ENCODE results near the gene TLNRD1.
"Not testable (repeated sequence)": the region's sequence is repeated elsewhere in the genome, so short reads cannot be mapped to it uniquely, and the experiment has no call there.

TLNRD1 gene

DNA sequence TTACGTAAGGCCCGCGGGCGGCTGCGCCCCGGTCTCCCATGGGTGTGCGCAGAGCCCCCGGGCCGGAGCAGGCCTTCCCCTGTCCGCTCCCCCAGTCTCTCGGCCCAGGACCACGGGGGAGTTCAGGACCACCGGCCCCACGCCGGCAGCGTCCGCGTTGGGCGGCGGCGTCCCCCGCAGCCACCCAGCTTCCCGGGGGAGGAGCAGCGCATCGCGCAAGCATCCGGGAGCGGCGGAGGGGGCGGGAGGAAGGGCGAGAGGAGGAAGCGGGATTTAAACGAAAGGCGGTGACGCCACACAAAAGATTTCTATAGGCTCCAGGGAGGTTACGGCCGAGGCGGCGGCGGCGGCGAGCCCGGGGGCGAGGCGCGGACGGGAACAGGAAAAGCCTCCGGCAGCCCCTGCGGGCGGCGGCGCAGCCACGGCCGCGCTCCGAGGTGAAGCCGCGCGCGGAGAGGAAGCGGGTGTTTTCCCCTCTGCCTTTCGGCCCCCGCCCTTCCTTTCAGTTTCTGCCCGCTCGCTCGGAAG is at the start of gene TLNRD1:
TSS of gene TLNRD1 (plus strand) at position 300 of the 528 bp plus-strand sequence. CDS start 1,349 bp downstream, outside the sequence.
- in situ Hi-C loops (cut with HindIII; ENCODE audit: low sequenced_read_pairs), result no loop called here
- peak; percentile 70 for DNase-seq (ENCODE audit: low read depth)
- no peak for TF ChIP-seq CTCF (IDR thresholded peaks at IDR 0.05; ENCODE audit: low read depth, low read length, missing control alignments)
- peak within 1 kb of the TSS; percentile 77 for H3K4me3 ChIP-seq (ENCODE audit: low read depth, low read length)

DNA sequence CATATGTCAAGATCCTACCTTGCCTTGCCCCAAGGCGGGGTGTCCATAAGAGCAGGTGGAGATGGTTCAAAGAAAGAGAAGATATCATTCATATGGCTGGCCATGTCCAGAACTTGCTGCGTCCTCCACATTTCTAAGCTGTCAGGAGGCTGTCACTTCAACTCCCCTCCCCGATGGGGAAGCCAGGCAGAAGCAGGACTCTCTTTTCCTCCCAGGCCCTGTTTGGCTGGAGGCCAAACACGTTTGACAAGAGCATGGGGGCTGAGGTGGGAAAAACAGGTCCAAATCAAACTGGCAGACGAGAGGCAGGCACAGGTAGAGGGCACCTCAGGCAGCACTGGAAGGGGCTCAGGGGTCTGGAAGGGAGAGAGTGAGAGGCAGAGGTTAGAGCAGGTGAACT is 48.8 kb upstream of the TLNRD1 start:
- in situ Hi-C loops (cut with HindIII; ENCODE audit: low sequenced_read_pairs), result no loop called here

DNA sequence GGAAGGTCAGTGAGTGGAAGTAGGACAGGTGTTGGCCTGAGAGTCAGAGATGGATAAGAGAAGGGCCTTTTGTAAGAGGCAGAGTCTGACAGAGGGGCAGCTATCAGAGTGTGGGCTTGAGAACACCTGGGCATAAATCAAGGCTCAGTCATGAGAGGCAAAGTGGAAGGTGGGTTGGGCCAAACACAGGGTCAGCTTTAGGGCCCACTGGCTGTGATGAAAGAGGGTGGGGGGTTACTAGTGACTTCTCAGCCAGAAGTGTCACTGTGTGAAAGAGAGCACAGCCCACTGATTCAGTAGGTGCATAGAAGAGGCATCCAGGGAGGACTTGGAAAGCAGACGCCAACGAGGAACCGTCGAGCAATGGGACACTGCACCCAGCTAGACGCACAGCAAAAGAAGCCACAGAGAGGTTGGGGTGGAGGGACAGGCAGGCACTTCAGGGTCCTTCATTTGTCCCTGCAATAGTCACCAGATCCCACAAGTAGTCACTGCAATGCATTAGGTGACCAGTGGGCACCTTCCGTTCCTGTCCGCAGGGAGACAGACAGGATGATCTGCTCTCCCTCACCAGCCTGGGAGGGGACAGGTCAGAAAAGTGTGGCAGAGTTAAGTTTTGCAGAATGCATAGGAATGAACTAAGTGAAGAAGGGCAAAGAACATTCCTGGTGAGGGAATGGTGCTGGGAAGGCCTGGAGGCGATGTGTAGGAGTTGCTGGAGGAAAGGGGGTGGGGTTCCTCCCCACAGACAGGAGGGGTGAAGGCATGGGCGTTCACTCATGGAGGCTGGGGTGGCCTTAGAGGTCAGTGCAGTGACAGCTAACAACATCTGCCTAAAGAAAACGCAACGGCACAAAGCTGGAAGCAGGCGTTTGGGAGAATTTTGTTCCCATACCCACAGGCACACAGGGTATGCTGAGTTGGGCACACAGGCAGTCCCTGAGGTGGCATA is 47.4 kb upstream of the TLNRD1 start:
- no peak for DNase-seq (ENCODE audit: low read depth)
- no peak overlapping the region for H3K4me3 ChIP-seq (ENCODE audit: low read depth, low read length)
- in situ Hi-C loops (cut with HindIII; ENCODE audit: low sequenced_read_pairs), result no loop called here

More for the DNA sequence above, 48.8 kb upstream of the TLNRD1 start:
- no peak for TF ChIP-seq CTCF (IDR thresholded peaks at IDR 0.05; ENCODE audit: low read depth, low read length, missing control alignments)
- DNase-seq (ENCODE audit: low read depth), result no peak
- no peak overlapping the region for H3K4me3 ChIP-seq (ENCODE audit: low read depth, low read length)

DNA sequence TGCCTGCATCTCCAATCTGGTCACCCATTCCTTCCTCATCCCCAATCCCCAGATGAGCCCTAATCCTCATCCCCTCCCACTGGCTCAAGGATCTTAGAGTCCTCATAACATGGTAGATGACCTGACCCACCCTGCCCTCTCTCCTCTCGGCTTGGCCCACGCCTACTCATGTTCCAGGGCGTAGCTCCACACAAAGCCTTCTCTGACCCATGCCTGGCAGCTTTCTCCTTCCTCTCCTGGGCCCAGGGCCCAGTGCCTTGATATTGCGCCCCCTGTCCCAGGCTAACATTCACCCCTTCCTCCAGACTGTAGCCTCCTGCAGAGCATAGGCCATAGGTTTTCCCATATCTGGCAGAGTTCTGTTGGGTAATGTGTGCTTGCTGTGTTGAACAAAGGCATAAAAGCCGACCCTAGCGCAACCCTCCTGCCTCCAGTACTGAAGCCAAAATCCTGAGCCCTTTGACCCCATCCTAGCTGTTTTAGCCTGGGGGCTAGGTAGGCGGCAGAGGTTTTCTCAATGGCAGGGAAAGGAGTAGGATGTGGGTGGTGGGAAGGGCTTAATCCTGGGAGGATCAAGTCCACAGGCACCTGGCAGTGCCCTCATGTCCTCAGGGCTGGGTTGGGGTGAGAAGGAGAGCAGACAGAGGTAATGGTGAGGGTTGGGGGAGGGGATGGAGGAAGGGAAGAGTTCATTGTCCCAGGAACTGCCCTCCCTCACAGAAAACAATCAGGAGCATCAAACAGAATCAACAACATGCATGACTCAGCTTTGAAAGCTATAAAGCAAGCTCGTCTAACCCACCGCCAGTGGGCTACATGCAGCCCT is 46.6 kb upstream of the TLNRD1 start:
- TF ChIP-seq CTCF (IDR thresholded peaks at IDR 0.05; ENCODE audit: low read depth, low read length, missing control alignments), result no peak
- no peak for DNase-seq (ENCODE audit: low read depth)
- H3K4me3 ChIP-seq (ENCODE audit: low read depth, low read length), result no peak overlapping the region
- in situ Hi-C loops (cut with HindIII; ENCODE audit: low sequenced_read_pairs), result no loop called here

More for the DNA sequence above, 47.4 kb upstream of the TLNRD1 start:
- TF ChIP-seq CTCF (IDR thresholded peaks at IDR 0.05; ENCODE audit: low read depth, low read length, missing control alignments), result no peak

DNA sequence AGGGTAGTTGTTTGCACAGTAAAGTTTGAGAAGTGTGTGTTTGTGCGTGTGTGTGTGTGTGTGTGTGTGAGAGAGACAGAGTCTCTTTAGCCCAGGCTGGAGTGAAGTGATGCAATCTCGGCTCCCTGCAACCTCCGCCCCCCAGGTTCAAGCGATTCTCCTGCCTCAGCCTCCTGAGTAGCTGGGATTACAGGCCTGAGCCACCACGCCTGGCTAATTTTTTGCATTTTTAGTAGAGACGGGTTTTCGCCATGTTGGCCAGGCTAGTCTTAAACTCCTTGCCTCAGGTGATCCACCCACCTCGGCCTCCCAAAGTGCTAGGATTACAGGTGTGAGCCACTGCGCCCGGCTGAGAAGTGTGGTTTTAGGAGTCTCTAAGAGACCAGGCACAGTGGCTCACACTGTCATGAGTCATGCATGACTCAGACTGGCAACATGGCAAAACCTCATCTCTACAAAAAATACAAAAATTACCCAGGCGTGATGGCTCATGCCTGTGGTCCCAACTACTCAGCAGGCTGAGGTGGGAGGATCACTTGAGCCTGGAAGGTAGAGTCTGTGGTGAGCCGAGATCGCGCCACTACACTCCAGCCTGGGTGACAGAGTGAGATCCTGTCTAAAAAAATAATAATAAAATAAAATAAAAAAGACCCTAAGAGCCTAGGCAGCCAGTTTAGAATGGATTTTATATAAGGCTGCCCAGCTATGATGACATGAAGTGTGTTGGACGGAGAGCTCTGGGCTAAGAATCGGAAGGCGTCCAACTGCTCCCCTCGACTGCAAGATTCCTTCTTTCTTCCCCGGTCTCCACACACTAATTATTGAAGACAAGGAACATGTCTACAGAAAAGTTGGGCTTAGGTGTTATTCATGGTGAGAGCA is 44.9 kb upstream of the TLNRD1 start:
- DNase-seq (ENCODE audit: low read depth), result peak; percentile 91
- H3K4me3 ChIP-seq (ENCODE audit: low read depth, low read length); in situ Hi-C loops (cut with HindIII; ENCODE audit: low sequenced_read_pairs): not testable (repeated sequence)

GRCh38 chr15:80957556-80957955 is 43.2 kb upstream of the TLNRD1 start:
- no peak for TF ChIP-seq CTCF (IDR thresholded peaks at IDR 0.05; ENCODE audit: low read depth, low read length, missing control alignments)
- H3K4me3 ChIP-seq (ENCODE audit: low read depth, low read length), result no peak overlapping the region
- DNase-seq (ENCODE audit: low read depth), result no peak
- in situ Hi-C loops (cut with HindIII; ENCODE audit: low sequenced_read_pairs), result no loop called here
